HG03432 (cell line): ENCODE results near the gene CARD6.
A peak's percentile ranks its signal among the peaks of the same experiment; 100 is the strongest.
"Not testable (repeated sequence)": the region's sequence is repeated elsewhere in the genome, so short reads cannot be mapped to it uniquely, and the experiment has no call there.

ENCODE experiments used
- ATAC-seq: cut with Tn5 transposase; IDR thresholded peaks from one replicate; pipeline ENCODE4 v1.9.1; 2021; ENCODE audit warnings: mild to moderate bottlenecking, moderate library complexity; ENCODE audit not compliant: unreplicated experiment

Gene CARD6

GRCh38 chr5:40841068-40841805 is at the start of gene CARD6:
Gene CARD6, plus strand, starts transcription at chr5:40841367. Its CDS starts 16 bp downstream, at chr5:40841383.
- peak; percentile 69 for ATAC-seq

- ATAC-seq: no peak
Measured at GRCh38 chr5:40791715-40792139, 49.4 kb upstream of the CARD6 start.

- not testable (repeated sequence) for ATAC-seq
Measured at GRCh38 chr5:40792691-40793090, 48.5 kb upstream of the CARD6 start.

GRCh38 chr5:40794340-40794739 is 46.8 kb upstream of the CARD6 start:
- ATAC-seq: not testable (repeated sequence)

GRCh38 chr5:40794877-40795276 is 46.3 kb upstream of the CARD6 start:
- ATAC-seq: not testable (repeated sequence)

- no peak for ATAC-seq
Measured at GRCh38 chr5:40796487-40796889, 44.7 kb upstream of the CARD6 start.

GRCh38 chr5:40797273-40798011 is 43.7 kb upstream of the CARD6 start:
- ATAC-seq: peak; percentile 47

- ATAC-seq: peak; percentile 97
Measured at GRCh38 chr5:40798012-40798800, 43.0 kb upstream of the CARD6 start, which contains the start of gene PRKAA1. Gene PRKAA1, minus strand, starts transcription at chr5:40798374. Its CDS starts 185 bp downstream, at chr5:40798189.

- no peak for ATAC-seq
Measured at GRCh38 chr5:40798801-40799210, 42.4 kb upstream of the CARD6 start.

- ATAC-seq: no peak
Measured at GRCh38 chr5:40799258-40799657, 41.9 kb upstream of the CARD6 start.

GRCh38 chr5:40801771-40802562 is 39.2 kb upstream of the CARD6 start:
- no peak for ATAC-seq

- no peak for ATAC-seq
Measured at GRCh38 chr5:40812125-40812524, 29.0 kb upstream of the CARD6 start.

GRCh38 chr5:40813698-40814281 is 27.4 kb upstream of the CARD6 start:
- ATAC-seq: no peak

- no peak for ATAC-seq
Measured at GRCh38 chr5:40823459-40823858, 17.7 kb upstream of the CARD6 start.

- not testable (repeated sequence) for ATAC-seq
Measured at GRCh38 chr5:40825461-40826043, 15.6 kb upstream of the CARD6 start.

GRCh38 chr5:40826489-40827187 is 14.5 kb upstream of the CARD6 start:
- no peak for ATAC-seq

- no peak for ATAC-seq
Measured at GRCh38 chr5:40827188-40827977, 13.8 kb upstream of the CARD6 start.

- ATAC-seq: no peak
Measured at GRCh38 chr5:40828021-40828631, 13.0 kb upstream of the CARD6 start.
